Measurements from ENCODE around the gene EGLN3. TPM values are rescaled to one million over a fixed set of nuclear protein-coding genes. Genes with fewer than 3 reads are reported as not detected.
"Not testable (repeated sequence)": the region's sequence is repeated elsewhere in the genome, so short reads cannot be mapped to it uniquely, and the experiment has no call there.

Gene EGLN3
- total RNA-seq, 3 donors from 2014 or later (not counting 1 experiment from before 2014, with no cell fraction given) = 0.52 to 1.1 (median 0.57) TPM

DNA sequence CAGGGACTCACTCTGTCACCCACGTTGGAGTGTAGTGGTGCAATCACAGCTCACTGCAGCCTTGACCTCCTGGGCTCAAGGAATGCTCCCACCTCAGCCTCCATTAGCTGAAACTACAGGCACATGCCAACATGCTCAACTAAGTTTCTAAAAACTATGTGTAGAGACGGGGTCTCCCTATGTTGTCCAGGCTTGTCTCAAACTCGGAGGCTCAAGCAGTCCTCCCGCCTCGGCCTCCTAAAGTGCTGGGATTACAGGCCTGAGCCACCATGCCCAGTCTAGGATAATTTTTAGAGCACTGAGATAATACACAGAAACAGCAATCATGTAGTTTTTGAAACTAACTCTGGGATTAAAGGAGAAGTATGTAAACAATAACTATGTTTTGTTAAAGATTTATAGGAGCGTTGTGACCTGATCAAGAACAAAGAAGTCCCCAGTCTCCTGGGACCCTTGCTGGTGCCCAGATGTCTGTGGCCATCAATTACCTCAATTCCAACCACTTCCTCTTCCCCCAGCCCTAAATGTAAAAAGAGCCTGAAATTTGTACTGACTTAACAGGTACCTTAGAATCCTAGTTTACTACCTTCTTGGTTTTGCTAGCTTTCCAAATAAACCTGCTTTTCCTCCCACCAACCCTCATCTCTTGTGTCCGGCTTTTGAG is 28.9 kb upstream of the EGLN3 start:
- no peak overlapping the region for H3K27ac Mint-ChIP-seq
- no peaks in the 10 kb centered on the region for H3K9me3 Mint-ChIP-seq
- no peak for DNase-seq

DNA sequence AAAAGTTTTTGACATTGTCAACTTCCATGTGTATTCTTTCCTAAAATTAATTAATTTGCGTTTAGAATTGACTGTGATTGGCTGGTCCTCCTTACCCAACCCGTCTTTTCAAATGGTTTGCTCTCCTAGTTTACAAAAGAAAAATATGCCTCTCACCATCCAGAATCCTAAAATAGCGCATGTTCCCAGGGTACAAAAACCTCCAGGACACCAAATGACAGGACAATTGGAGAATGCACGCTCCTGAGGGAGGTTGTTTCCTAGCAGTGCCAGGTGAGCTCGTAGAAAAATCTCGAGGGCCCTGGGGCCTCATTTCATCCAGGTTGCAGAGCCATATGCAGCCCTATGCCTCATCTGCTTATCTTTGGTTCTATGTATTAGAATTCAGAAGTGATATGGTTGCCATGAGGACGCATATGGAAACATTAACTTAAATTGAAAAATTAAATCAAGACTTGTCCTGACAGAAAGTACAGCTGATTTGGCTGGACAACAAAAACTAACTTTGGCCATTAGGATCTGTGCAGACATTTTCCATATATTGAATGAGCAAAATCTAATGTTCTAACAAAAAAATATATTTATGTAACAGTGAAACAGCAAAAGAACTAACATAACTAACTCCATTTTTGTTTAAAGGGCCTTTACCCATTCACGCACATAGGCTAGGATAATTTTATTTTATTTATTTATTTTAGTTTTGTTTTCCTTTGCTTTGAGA is 28.2 kb upstream of the EGLN3 start:
- H3K9me3 ChIP-seq (ENCODE audit: control insufficient read depth, insufficient read depth, low read length) = no peaks in the 10 kb centered on the region
- Mint-ChIP-seq H3K27ac (no peak overlapping the region), H3K4me1 (no peaks in the 10 kb centered on the region), H3K36me3 (no peaks in the 10 kb centered on the region), H3K4me3 (no peak overlapping the region), H3K9me3 (no peaks in the 10 kb centered on the region), H3K27me3 (ENCODE audit: low read depth in 2 of 2) (no peaks in the 10 kb centered on the region)
- WGBS (ENCODE audit: insufficient coverage) = 90% methylated on average over 7 of the region's 8 CpGs
- DNase-seq (no peak), ATAC-seq (no peak)
- H3K36me3 ChIP-seq (ENCODE audit: control insufficient read depth, insufficient read depth, low read length) = no peaks in the 10 kb centered on the region
- H3K4me1 ChIP-seq (ENCODE audit: control insufficient read depth, insufficient read depth, low read length) = no peaks in the 10 kb centered on the region
- no peak overlapping the region for H3K4me3 ChIP-seq (ENCODE audit: low read length)
- TF ChIP-seq, protein P1, sequence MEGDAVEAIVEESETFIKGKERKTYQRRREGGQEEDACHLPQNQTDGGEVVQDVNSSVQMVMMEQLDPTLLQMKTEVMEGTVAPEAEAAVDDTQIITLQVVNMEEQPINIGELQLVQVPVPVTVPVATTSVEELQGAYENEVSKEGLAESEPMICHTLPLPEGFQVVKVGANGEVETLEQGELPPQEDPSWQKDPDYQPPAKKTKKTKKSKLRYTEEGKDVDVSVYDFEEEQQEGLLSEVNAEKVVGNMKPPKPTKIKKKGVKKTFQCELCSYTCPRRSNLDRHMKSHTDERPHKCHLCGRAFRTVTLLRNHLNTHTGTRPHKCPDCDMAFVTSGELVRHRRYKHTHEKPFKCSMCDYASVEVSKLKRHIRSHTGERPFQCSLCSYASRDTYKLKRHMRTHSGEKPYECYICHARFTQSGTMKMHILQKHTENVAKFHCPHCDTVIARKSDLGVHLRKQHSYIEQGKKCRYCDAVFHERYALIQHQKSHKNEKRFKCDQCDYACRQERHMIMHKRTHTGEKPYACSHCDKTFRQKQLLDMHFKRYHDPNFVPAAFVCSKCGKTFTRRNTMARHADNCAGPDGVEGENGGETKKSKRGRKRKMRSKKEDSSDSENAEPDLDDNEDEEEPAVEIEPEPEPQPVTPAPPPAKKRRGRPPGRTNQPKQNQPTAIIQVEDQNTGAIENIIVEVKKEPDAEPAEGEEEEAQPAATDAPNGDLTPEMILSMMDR (IDR thresholded peaks at IDR 0.05) = no peak
- intact Hi-C loops (cut with micrococcal nuclease) = no loop called here
- no peaks in the 10 kb centered on the region for H3K27me3 ChIP-seq (ENCODE audit: control insufficient read depth, insufficient read depth, low read length)
- no peak overlapping the region for H3K27ac ChIP-seq (ENCODE audit: low read length)

More for the DNA sequence above, 28.9 kb upstream of the EGLN3 start:
- H3K4me1 Mint-ChIP-seq = no peaks in the 10 kb centered on the region
- intact Hi-C loops (cut with micrococcal nuclease) = no loop called here
- Histone ChIP-seq H3K27ac (ENCODE audit: low read length) (no peak overlapping the region), H3K4me1 (ENCODE audit: control insufficient read depth, insufficient read depth, low read length) (no peaks in the 10 kb centered on the region), H3K4me3 (ENCODE audit: low read length) (no peak overlapping the region), H3K27me3 (ENCODE audit: control insufficient read depth, insufficient read depth, low read length) (no peaks in the 10 kb centered on the region), H3K36me3 (ENCODE audit: control insufficient read depth, insufficient read depth, low read length) (no peaks in the 10 kb centered on the region), H3K9me3 (ENCODE audit: control insufficient read depth, insufficient read depth, low read length) (no peaks in the 10 kb centered on the region)
- 78% methylated on average over 6 of the region's 7 CpGs for WGBS (ENCODE audit: insufficient coverage)
- no peak overlapping the region for H3K4me3 Mint-ChIP-seq
- no peaks in the 10 kb centered on the region for H3K36me3 Mint-ChIP-seq
- no peak for ATAC-seq
- TF ChIP-seq, protein P1 (IDR thresholded peaks at IDR 0.05) = no peak
- no peaks in the 10 kb centered on the region for H3K27me3 Mint-ChIP-seq (ENCODE audit: low read depth in 2 of 2)

DNA sequence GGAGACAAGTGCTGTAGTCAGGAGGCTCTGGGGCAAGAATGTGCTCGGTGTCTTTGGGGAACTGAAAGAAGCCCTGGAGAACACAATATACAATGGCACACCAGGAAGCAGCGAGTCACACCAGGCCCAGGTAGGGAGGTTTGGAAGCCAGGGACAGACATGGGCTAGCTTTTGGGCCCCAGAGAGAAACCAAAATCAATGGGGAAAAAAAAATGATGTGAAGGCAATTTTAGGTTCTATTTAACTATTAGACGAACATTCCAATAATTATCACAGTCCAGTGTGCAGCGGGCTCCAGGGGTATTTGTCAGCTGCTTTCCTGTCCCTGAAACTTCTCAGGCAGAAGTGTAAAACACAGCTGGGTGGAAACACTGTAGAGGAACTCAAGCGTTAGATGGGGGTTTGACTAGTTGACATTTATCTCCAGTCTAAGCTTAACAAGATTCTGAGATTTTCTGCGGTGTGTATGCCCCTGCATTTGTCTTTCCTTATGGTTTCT is 21.8 kb upstream of the EGLN3 start:
- peaks cover 5 to 14% of the 10 kb centered on the region in 2 donors for H3K27me3 Mint-ChIP-seq (ENCODE audit: low read depth in 2 of 2)
- H3K27ac ChIP-seq (ENCODE audit: low read length) = no peak overlapping the region

DNA sequence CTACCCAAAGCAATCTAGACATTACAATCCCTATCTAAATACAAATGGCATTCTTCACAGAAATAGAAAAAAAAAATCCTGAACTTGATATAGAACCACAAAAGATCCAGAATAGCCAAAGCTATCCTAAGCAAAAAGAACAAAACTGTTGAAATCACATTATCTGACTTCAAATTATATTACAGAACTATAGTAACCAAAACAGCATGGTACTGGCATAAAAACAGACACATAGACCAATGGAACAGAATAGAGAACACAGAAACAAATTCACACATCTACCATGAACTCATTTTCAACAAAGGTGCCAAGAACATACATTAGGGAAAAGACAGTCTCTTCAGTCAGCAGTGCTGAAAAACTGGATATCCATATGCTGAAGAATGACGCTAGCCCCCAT is 19.0 kb upstream of the EGLN3 start:
- H3K27me3 ChIP-seq (ENCODE audit: control insufficient read depth, insufficient read depth, low read length); intact Hi-C loops (cut with micrococcal nuclease); H3K36me3 Mint-ChIP-seq; DNase-seq; H3K27ac ChIP-seq (ENCODE audit: low read length); H3K9me3 Mint-ChIP-seq; H3K9me3 ChIP-seq (ENCODE audit: control insufficient read depth, insufficient read depth, low read length); H3K4me1 Mint-ChIP-seq; H3K4me3 Mint-ChIP-seq; H3K4me1 ChIP-seq (ENCODE audit: control insufficient read depth, insufficient read depth, low read length); ATAC-seq; H3K27ac Mint-ChIP-seq; H3K36me3 ChIP-seq (ENCODE audit: control insufficient read depth, insufficient read depth, low read length); H3K4me3 ChIP-seq (ENCODE audit: low read length): not testable (repeated sequence)
- peaks cover 5 to 14% of the 10 kb centered on the region in 2 donors for H3K27me3 Mint-ChIP-seq (ENCODE audit: low read depth in 2 of 2)
- WGBS (ENCODE audit: insufficient coverage) = 100% methylated on average over 1 of the region's 1 CpG

More for the DNA sequence above, 21.8 kb upstream of the EGLN3 start:
- Histone ChIP-seq H3K36me3 (ENCODE audit: control insufficient read depth, insufficient read depth, low read length) (no peaks in the 10 kb centered on the region), H3K4me1 (ENCODE audit: control insufficient read depth, insufficient read depth, low read length) (no peaks in the 10 kb centered on the region), H3K4me3 (ENCODE audit: low read length) (no peak overlapping the region), H3K9me3 (ENCODE audit: control insufficient read depth, insufficient read depth, low read length) (no peaks in the 10 kb centered on the region), H3K27me3 (ENCODE audit: control insufficient read depth, insufficient read depth, low read length) (no peaks in the 10 kb centered on the region)
- TF ChIP-seq, protein P1 (IDR thresholded peaks at IDR 0.05) = no peak
- ATAC-seq (no peak), DNase-seq (no peak)
- Mint-ChIP-seq H3K4me1 (no peaks in the 10 kb centered on the region), H3K4me3 (no peak overlapping the region), H3K27ac (no peak overlapping the region), H3K36me3 (no peaks in the 10 kb centered on the region), H3K9me3 (peaks cover 2 to 5% of the 10 kb centered on the region in 2 donors)
- intact Hi-C loops (cut with micrococcal nuclease) = no loop called here
- 57% methylated on average over 6 of the region's 6 CpGs for WGBS (ENCODE audit: insufficient coverage)

All from natural killer cell (primary cell).